Left cardiac atrium (tissue), 4 donors: ENCODE results near the gene DNAH17. TPM values are rescaled to one million over a fixed set of nuclear protein-coding genes. Genes with fewer than 3 reads are reported as not detected.
A peak's percentile ranks its signal among the peaks of the same experiment; 100 is the strongest.

Experiments used
- ATAC-seq, 2 donors: fragments of 200-7000 bp; cut with Tn5 transposase; one replicate each; pipeline ENCODE4 v1.9.1; 2020; ENCODE audit warnings: mild to moderate bottlenecking in 2 of 2, moderate library complexity in 2 of 2
- DNase-seq: peaks from one replicate; pipeline ENCODE4 v3.0.0-alpha.2; 2020
- intact Hi-C, 2 donors: fragments of 100-400 bp; cut with DNase I; formaldehyde crosslinking; loops; one replicate each; pipeline versions ENCODE4 v1.14.1 to v1.15.1; 2022 to 2023
- total RNA-seq, 2 donors: library from RNA; stranded (reverse); fragmentation: NEBNext Ultra II Directional; extraction: Animal tissue kit (Norgen Biotek cat#: 25700); gene quantifications; one replicate each; pipeline ENCODE4 v1.2.1, GENCODE V29; 2021
- donor health status: DM: no; HTN: yes; CAD: no.
- donor health status: DM: no; HTN: yes; CAD: no; lungs with severe emphysema.
- donor health status: DM: yes; HTN: yes; CAD: no.
- donor health status: Dilated cardiomyopathy.

The DNAH17 gene
- total RNA-seq, 2 donors from 2014 or later: 0.21 to 0.32 TPM

GRCh38 chr17:78576389-78577112 lies 645 bp downstream of the DNAH17 start:
- no peak for DNase-seq
- intact Hi-C loops: no loop called here
- ATAC-seq: peak in 1 of 2 donors; percentile 42

GRCh38 chr17:78575899-78576298 lies 1.3 kb downstream of the DNAH17 start:
- ATAC-seq (no peak), DNase-seq (no peak)
- intact Hi-C loops: no loop called here

DNA sequence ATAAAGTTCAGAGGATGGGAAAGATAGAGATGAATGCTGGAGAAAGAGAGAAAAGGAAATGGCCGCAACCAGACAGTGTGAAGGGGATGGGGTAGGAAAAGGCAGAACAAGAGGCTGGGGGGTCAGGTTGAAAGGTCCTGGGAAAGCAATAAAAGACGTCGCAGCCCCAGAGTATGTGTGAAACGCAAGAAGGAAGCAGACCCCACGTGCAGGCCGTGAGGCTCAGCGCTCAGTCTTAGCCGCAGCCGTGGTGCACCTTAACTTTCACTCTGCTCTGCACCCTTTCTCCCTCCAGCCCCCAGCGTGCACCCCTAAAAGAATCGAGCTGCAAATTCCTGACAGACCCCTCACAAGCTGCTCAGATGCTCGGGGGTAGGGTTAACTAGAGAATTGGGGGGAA lies 1.9 kb downstream of the DNAH17 start:
- intact Hi-C loops: no loop called here
- ATAC-seq (no peak), DNase-seq (no peak)

- intact Hi-C loops: no loop called here
- ATAC-seq (no peak), DNase-seq (no peak)
Measured at GRCh38 chr17:78573955-78574354, 3.2 kb downstream of the DNAH17 start.

DNA sequence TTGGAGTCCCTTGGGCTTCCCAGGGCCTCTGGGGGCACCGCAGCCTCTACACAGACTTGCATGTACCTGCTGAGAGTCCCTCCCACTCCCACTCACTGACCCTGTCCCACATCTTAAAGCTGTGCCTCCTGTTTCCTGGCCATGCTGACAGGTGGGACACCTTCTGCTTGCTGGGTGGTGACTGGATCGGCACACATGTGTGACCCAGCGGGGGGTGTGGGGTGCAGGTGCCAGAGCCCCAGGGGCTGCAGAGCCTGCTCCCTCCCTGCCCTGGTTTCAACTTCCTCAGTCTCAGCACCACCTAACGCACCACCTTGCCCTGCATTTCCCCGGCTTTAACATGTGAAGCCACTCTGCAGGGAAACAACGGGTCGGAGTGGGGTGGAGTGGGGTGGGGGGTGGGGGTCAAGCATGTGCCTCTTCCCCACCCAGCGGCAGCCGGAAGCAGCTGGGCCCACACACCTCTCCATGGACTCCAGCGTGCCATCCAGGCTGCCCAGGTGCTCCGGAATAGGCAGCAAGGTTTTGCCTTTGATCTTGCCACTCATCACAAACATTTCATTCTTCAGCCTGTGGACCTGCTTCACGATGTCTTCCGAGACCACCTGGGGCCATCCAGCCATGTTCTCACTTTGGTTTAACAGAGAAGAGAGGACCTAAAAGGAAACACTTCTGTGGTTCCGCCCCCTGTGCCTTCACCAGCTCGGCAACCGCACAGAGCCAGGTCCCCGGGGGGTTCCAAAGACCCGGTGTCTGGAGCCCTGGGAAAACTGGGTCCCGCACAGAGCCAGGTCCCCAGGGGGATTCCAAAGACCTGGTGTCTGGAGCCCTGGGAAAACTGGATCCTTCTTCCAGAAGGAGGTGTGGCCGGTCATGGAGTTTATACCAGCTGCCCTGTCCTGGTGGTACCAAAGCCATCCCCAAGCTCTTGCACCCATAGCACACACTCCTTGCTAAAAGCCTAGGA lies 4.7 kb downstream of the DNAH17 start:
- intact Hi-C loops: no loop called here
- ATAC-seq: no peak
- no peak for DNase-seq

- no peak for DNase-seq
- no peak for ATAC-seq
- intact Hi-C loops: no loop called here
Measured at GRCh38 chr17:78571329-78571728, 5.9 kb downstream of the DNAH17 start.

DNA sequence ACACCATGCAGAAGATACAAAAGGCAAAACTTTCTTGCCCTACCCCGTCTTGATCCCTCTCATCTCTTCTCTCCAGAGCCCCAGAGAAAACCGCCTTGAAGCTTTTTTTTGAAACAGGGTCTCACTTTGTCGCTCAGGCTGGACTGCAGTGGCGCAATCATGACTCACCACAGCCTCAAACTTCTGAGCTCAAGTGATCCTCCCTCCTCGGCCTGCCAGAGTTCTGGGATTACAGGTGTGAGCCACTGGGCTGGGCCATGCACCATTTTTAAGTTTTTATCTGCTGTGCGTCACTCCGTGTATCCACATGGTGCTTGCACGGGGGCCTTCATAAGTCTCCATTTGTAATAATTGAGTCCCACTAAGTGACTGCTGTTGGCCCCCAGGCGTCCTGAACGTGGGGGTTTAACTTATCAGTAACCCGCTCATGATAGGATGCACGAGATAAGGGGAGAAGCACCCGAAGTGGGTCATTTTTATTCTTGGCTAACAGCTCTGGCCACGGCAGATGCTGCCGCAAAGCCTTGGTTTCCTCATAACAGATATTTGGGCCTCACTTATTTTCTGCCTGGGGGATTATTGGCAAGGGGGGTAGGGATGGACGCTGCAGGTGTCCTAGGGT lies 8.6 kb downstream of the DNAH17 start:
- ATAC-seq (no peak), DNase-seq (no peak)
- intact Hi-C loops: no loop called here

GRCh38 chr17:78567991-78568390 lies 9.2 kb downstream of the DNAH17 start:
- intact Hi-C loops: no loop called here
- ATAC-seq (no peak), DNase-seq (no peak)

DNA sequence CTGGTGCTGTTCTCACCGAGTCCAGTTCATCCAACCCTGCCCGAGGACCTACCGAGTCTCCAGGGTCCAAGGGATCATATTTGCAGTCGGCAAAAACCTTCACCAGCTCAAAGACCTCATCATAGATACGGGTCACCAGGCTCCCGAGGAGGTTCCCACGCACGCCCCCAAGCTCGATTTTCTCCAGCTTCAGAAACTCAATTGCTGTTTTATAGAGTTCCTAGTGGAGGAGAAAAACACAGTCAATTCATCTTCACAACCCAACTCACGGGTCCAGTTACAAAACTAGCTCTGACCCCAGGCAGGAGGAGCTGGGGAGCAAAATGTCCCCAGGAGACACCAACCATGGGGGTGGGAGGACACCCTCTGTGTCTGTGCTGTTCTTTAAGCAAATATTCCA lies 10.2 kb downstream of the DNAH17 start:
- no peak for ATAC-seq
- DNase-seq: no peak
- intact Hi-C loops: no loop called here

DNA sequence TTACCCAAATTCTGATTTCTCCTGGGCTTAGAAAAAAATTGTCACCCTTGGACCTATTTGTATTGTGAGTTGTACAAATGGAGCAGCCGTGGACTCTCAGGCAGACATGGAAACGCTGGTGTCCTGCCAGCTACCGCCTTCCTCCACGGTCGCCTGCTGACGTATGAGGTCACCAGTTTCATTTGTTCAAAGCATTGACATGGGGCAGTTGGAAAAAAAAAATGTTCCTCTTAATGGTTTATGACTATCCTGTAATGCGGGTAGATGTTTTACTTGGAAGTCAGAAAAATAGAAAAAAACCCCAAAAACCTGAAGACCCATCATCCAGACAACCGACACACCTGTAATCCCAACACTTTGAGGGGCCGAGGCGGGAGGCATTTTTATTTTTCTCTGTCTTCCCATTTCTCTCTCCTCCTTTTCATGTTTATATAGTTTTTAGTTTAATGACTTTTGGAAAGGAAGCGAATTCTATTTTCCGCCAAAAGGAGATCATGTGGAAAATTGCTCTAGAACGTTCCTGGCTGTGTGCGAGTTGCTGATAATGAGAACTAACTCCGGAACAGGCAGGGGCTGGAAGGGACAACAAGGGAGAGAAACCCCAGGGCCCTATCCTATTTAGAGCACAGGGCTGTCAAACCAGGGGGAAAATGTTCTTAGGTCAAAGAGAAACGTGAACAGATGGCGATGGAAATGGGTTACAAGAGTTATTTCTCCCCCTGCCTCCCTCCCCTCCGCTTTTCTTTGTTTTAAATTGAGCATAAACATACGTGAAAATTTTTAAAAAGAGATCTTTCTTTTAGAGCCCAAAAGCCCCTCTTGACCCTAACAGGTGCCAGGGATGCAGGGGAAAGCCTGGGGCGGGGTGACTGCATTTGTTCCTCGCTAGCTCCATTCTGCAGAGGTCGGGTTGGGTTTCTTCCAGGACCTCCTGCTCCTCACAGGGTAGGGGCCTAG lies 13.7 kb downstream of the DNAH17 start:
- intact Hi-C loops: no loop called here
- DNase-seq (peak; percentile 87), ATAC-seq (peak; percentile 62 to 65)

GRCh38 chr17:78562734-78563133 lies 14.5 kb downstream of the DNAH17 start:
- intact Hi-C loops: no loop called here
- no peak for ATAC-seq
- no peak for DNase-seq

DNA sequence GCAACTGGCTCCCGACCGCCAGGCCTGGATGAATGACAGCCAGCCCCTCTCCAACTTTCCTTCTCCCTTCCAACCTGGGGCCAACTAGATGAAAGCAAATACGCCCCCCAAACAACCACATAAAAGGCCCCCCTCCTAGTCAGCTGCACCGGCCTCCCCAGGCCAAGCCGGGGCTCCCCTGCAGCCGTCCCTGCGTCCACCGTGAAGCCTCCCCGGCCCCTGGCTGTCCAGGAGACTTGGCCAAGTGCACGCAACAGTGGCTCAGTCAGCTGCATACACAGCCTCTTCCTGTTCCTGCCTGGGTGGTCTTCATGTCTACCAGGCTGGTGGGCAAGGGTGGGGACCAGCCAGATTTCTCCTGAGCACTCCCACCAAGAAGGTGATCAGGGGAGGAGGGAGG lies 16.0 kb downstream of the DNAH17 start:
- no peak for ATAC-seq
- no peak for DNase-seq
- intact Hi-C loops: no loop called here

- no peak for ATAC-seq
- DNase-seq: no peak
- intact Hi-C loops: no loop called here
Measured at GRCh38 chr17:78560731-78561130, 16.5 kb downstream of the DNAH17 start.

DNA sequence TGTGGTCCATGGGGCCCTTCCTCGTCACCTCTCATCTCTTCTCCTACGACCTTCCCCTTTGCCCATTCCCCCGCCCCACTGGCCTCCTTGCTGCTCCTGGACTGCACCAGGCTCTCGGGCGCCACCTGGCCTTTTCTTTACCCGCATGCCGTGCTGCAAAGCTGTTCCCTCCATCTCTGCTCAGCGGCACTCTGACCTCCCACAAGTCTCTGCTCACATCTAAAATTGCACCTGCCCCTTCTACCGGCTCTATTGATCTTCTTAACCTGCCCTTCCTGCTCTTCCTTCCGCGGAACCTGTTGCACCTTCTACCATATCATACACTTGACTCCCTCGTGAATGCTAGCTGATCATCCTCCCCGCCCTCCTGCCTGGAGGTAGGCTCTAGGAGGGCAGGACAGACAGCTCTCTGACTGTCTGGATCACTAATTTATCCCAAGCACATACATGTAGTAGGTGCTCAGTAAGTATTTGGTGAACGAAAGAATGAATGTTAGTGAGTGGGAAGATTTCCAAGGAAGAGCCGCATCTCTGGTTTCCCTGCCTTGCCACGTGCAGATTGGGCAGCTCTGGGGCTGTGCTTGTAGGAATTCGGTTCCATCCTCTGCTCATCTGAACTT lies 17.3 kb downstream of the DNAH17 start:
- no peak for ATAC-seq
- intact Hi-C loops: no loop called here
- no peak for DNase-seq

- ATAC-seq (no peak), DNase-seq (no peak)
- intact Hi-C loops: no loop called here
Measured at GRCh38 chr17:78558989-78559388, 18.2 kb downstream of the DNAH17 start.

- DNase-seq: no peak
- intact Hi-C loops: no loop called here
- ATAC-seq: no peak
Measured at GRCh38 chr17:78558181-78558850, 18.9 kb downstream of the DNAH17 start.

GRCh38 chr17:78557598-78558039 lies 19.6 kb downstream of the DNAH17 start:
- intact Hi-C loops: no loop called here
- ATAC-seq (peak in 1 of 2 donors; percentile 25), DNase-seq (no peak)

- intact Hi-C loops: no loop called here
- ATAC-seq (no peak), DNase-seq (peak; percentile 75)
Measured at GRCh38 chr17:78556812-78557211, 20.4 kb downstream of the DNAH17 start.
